ENCODE data around the gene TRERF1. TPM values are rescaled to one million over a fixed set of nuclear protein-coding genes. Genes with fewer than 3 reads are reported as not detected.

Gene TRERF1
- total RNA-seq, 1 experiment from 2014 or later: 13.9 TPM

GRCh38 chr6:42400886-42401612, 50.7 kb downstream of the TRERF1 start:
- ATAC-seq: no peak
- Histone ChIP-seq H3F3A (ENCODE audit: low read length, unreplicated experiment) (no peaks in the 10 kb centered on the region), H3K9me3 (ENCODE audit: low read length) (no peaks in the 10 kb centered on the region), H3K4me3 (ENCODE audit: low read length) (no peak overlapping the region), H3K36me3 (ENCODE audit: low read depth, low read length) (no peaks in the 10 kb centered on the region; the same call in 1 of the 2 replicates), H2AFZ (ENCODE audit: low read length) (no peak overlapping the region), H4K20me1 (ENCODE audit: low read length) (no peaks in the 10 kb centered on the region), H3K79me2 (ENCODE audit: low read length) (peaks cover 90% of the 10 kb centered on the region), H3K27me3 (ENCODE audit: low read length) (no peaks in the 10 kb centered on the region), H3K27ac (ENCODE audit: low read length) (no peak overlapping the region), H3K9ac (ENCODE audit: low read length) (no peak overlapping the region), H3K9me2 (replicated peaks; ENCODE audit: low read length) (no peaks in the 10 kb centered on the region), H3K4me1 (ENCODE audit: insufficient read depth, low read length) (peaks cover 36% of the 10 kb centered on the region), H3K4me2 (ENCODE audit: low read length) (no peak overlapping the region)
- TF ChIP-seq EZH2phosphoT487 (IDR thresholded peaks at IDR 0.05; ENCODE audit: borderline replicate concordance, low read length) (no peak), CTCF (conservative IDR thresholded peaks at IDR 0.05; ENCODE audit: low read depth, low read length) (no peak), EZH2 (IDR thresholded peaks at IDR 0.05; ENCODE audit: low read length, unreplicated experiment) (no peak)
- ChIA-PET CTCF (no interaction called here), POLR2A (ENCODE audit: unreplicated experiment) (no interaction called here)
- intact Hi-C loops (cut with micrococcal nuclease): loop anchor here (5.0 kb wide), 1 partner anchor 51 kb away; the partner anchor contains the start of gene TRERF1
- BruUV-seq (replicated peaks): no TSS peak
- no peak for DNase-seq

GRCh38 chr6:42400061-42400760, 51.5 kb downstream of the TRERF1 start:
- Histone ChIP-seq H3K9me3 (ENCODE audit: low read length) (no peaks in the 10 kb centered on the region), H3K9me2 (replicated peaks; ENCODE audit: low read length) (no peaks in the 10 kb centered on the region), H3K27me3 (ENCODE audit: low read length) (no peaks in the 10 kb centered on the region), H3K36me3 (ENCODE audit: low read depth, low read length) (no peaks in the 10 kb centered on the region; the same call in 1 of the 2 replicates), H3F3A (ENCODE audit: low read length, unreplicated experiment) (no peaks in the 10 kb centered on the region), H2AFZ (ENCODE audit: low read length) (no peak overlapping the region), H4K20me1 (ENCODE audit: low read length) (no peaks in the 10 kb centered on the region), H3K4me3 (ENCODE audit: low read length) (no peak overlapping the region), H3K9ac (ENCODE audit: low read length) (no peak overlapping the region), H3K4me1 (ENCODE audit: insufficient read depth, low read length) (peaks cover 31% of the 10 kb centered on the region), H3K4me2 (ENCODE audit: low read length) (no peak overlapping the region), H3K27ac (ENCODE audit: low read length) (no peak overlapping the region), H3K79me2 (ENCODE audit: low read length) (peaks cover 92% of the 10 kb centered on the region)
- POLR2A ChIA-PET (ENCODE audit: unreplicated experiment): no interaction called here
- CTCF ChIA-PET: no interaction called here
- no TSS peak for BruUV-seq (replicated peaks)
- TF ChIP-seq CTCF (conservative IDR thresholded peaks at IDR 0.05; ENCODE audit: low read depth, low read length): no peak
- no peak for TF ChIP-seq EZH2phosphoT487 (IDR thresholded peaks at IDR 0.05; ENCODE audit: borderline replicate concordance, low read length)
- TF ChIP-seq EZH2 (IDR thresholded peaks at IDR 0.05; ENCODE audit: low read length, unreplicated experiment): no peak
- DNase-seq (no peak), ATAC-seq (no peak)
- intact Hi-C loops (cut with micrococcal nuclease): loop anchor here (5.0 kb wide), 1 partner anchor 52 kb away; the partner anchor contains the start of gene TRERF1

- no TSS peak for BruUV-seq (replicated peaks)
- Histone ChIP-seq H3K4me1 (ENCODE audit: insufficient read depth, low read length) (no peaks in the 10 kb centered on the region), H3K27me3 (ENCODE audit: low read length) (no peaks in the 10 kb centered on the region), H3K9ac (ENCODE audit: low read length) (no peak overlapping the region), H3F3A (ENCODE audit: low read length, unreplicated experiment) (no peaks in the 10 kb centered on the region), H3K9me2 (replicated peaks; ENCODE audit: low read length) (no peaks in the 10 kb centered on the region), H3K27ac (ENCODE audit: low read length) (no peak overlapping the region), H2AFZ (ENCODE audit: low read length) (no peak overlapping the region), H3K4me3 (ENCODE audit: low read length) (no peak overlapping the region), H3K9me3 (ENCODE audit: low read length) (no peaks in the 10 kb centered on the region), H3K79me2 (ENCODE audit: low read length) (peaks cover 99% of the 10 kb centered on the region), H4K20me1 (ENCODE audit: low read length) (no peaks in the 10 kb centered on the region), H3K4me2 (ENCODE audit: low read length) (no peak overlapping the region), H3K36me3 (ENCODE audit: low read depth, low read length) (peaks cover 4% of the 10 kb centered on the region; the same call in 1 of the 2 replicates)
- TF ChIP-seq CTCF (conservative IDR thresholded peaks at IDR 0.05; ENCODE audit: low read depth, low read length) (peak; percentile 26; the same call in 1 of the 2 replicates), EZH2phosphoT487 (IDR thresholded peaks at IDR 0.05; ENCODE audit: borderline replicate concordance, low read length) (no peak), EZH2 (IDR thresholded peaks at IDR 0.05; ENCODE audit: low read length, unreplicated experiment) (no peak)
- ATAC-seq (no peak), DNase-seq (no peak)
- intact Hi-C loops (cut with micrococcal nuclease): no loop called here
- POLR2A ChIA-PET (ENCODE audit: unreplicated experiment): no interaction called here
- CTCF ChIA-PET: no interaction called here
Measured at GRCh38 chr6:42396720-42397119, 55.0 kb downstream of the TRERF1 start.
